Measurements from ENCODE around the gene TEKT2.

GRCh38 chr1:36067871-36068270, 16.0 kb upstream of the TEKT2 start:
- no peak for TF ChIP-seq CTCF (IDR thresholded peaks at IDR 0.05)
- no peak for TF ChIP-seq POLR2AphosphoS5 (IDR thresholded peaks at IDR 0.05)
- no peak for TF ChIP-seq EP300 (IDR thresholded peaks at IDR 0.05)

Data from esophagus muscularis mucosa (tissue), 4 donors.